ENCODE data around the gene GFRA4.

GFRA4 gene

DNA sequence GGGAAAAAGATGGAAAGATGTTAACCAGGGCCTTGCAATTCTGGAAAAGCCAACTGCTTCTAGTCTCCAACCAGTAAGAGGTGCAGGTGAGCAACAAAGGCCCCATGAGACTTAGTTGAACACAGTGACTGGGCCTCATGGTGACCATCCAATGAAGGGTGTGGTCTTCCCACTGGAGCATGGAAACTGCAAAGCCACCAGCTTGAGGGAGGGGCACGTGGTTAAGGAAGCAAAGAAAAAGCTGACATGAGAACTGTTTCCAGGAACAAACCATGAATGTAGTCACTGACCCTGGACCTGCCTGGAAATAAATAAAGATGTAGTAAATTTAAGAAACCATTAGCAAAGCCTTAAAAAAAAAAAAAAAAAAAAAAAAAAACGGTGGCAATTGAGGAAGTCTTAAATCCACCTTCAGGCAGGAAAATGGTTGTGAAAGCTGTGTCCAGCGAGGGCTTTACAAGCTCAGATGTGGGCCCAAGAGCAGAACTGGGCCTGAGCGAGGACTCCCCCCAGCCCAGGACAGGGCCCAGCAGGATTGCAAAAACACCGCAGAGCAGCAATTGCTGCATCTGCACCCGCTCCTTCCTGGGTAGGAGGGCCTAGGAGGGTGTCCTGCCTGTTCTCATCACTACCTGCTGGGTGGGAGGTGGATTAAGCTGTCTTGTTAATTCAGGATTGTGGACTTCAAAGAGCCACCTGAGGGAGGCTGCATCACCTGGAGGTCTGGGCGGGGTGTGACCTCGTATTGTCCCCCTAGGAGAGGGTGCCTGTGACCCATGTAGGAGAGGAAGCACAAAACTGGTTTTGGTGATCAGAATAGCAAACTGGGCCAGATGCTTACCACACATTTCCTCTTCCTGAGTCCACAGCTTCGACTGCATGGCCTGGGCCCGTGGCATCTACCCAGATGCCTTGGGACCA, 10.3 kb downstream of the GFRA4 start:
- peak in 1 of 3 experiments; percentile 73 for DNase-seq

DNA sequence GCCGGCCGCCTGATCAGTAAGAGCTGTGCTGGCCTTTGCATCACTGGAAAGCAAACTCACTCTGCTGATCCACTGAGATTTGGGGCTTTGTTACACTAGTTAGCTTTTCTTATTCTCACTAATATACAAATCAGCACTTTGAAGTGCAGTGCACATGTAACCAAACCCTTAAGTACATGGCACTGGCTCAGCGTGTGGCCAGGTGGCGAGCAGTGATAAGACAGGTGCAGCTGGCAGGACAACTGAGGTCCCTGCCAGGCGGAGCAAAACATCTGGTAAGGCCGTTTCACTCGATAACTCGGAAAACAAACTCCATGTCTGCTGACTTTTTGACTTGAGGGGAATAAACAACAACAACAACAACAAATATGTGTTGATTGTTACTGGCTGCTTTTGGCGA, 11.0 kb downstream of the GFRA4 start:
- DNase-seq: peak in 2 of 3 experiments; percentile 41 to 84

DNA sequence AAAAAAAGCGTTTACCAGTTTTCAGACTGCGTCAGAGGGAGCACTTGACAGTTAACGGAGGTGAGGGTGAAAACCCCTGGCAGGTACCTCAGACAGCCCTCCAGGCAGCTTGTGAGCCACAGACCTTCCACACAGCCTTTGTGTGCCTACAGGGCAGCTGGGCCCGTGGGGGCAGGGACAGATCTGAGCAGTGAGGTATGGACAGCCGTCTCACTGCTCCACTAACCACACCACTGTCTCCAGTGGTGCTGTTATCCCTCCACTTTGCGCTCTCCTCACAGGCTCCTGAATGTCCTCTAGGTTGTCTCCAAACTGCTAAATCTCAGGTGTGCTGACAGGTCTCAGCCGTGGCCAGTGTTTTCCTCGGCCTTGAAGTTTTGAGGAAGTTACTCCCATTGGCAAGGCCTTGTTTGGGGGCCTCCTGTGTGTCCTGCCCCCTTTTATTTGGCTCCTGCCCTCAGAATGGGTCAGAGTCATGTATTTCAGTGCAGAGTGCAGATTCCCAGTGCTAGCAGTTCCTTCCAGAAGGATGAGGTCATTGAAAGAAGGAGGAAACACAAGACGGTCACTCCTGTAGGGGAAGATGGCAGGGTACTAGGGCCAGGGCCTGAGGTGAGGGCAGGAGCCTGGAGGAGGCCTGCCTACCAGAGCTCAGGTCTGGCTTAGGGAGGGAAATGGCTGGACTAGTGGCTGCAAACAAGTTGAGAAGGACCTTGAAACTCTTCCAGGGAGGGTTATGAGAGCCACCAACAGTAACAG, 11.8 kb downstream of the GFRA4 start:
- DNase-seq: peak in 2 of 3 experiments; percentile 20 to 58

DNA sequence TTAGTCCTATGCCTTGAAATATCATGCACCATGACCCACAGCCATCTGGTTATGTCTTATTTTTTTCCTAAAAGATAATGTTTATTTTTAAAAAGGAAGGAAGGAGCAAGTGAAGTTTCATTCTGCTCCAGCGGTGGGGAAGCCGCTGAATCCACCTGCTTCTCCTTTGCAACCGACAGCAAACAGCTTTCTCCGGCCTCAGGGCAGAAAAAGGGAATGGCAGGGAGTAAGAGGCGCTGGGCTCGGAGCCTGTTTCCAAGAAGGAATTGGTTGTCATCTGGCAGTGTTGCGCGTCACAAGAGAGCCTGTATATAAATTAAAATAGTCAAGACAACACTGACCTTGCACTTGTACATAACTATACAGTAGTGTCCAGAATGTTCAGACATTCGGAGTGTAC, 14.2 kb downstream of the GFRA4 start:
- peak in 2 of 3 experiments; percentile 12 to 65 for DNase-seq

DNA sequence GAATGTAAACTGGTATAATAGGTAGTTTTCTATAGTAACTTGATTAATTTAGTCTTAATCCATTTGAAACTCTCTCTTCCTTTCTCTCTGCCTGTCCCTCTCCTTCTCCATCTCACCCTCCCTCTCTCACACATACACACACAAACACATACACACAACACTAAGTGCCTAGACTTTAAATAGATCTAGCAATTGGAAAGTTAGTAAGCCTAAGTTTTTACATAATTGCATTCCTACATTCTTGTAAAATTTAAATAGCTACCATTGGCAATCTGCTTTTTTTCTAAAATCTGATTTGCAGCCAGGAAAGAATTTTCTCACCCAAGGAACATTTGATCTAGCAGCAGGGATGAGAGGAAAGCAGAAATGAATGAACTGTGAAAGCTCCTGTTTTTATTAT, 15.7 kb downstream of the GFRA4 start:
- no peak for DNase-seq

DNA sequence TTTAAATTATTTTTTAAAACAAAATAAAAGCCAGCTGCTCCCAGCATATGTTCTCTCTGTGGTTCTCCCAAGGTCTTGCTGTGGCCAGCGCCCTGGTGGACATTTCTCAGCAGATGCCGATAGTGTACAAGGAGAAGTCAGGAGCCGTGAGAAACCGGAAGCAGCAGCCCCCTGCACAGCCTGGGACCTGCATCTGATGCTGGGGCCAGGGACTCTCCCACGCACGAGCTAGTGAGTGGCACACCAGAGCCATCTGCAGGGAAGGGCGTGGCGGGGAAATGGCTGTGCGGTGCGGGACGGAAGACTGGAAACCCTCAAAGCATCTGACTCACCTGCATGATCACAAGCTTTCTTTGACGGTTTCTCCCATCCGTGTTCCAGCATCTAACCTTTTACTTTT, 16.5 kb downstream of the GFRA4 start:
- no peak for DNase-seq

DNA sequence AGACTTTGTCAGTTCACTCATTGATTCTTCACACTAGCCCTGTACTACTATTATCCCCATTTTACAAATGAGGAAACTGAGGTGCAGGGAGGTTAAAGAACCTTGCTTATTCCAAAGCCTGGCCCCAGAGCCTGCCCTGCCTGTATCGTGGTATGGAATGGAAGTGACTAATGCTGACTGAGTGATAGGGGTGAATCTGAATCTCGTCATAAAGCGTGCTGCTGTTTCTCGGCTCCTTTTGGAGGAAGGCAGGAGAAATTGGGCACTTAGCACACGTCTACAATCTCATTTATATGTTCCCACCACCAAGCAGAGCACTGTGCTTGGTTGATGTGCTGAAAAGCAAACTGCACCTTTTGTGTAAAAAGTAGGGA, 17.1 kb downstream of the GFRA4 start:
- no peak for DNase-seq

DNA sequence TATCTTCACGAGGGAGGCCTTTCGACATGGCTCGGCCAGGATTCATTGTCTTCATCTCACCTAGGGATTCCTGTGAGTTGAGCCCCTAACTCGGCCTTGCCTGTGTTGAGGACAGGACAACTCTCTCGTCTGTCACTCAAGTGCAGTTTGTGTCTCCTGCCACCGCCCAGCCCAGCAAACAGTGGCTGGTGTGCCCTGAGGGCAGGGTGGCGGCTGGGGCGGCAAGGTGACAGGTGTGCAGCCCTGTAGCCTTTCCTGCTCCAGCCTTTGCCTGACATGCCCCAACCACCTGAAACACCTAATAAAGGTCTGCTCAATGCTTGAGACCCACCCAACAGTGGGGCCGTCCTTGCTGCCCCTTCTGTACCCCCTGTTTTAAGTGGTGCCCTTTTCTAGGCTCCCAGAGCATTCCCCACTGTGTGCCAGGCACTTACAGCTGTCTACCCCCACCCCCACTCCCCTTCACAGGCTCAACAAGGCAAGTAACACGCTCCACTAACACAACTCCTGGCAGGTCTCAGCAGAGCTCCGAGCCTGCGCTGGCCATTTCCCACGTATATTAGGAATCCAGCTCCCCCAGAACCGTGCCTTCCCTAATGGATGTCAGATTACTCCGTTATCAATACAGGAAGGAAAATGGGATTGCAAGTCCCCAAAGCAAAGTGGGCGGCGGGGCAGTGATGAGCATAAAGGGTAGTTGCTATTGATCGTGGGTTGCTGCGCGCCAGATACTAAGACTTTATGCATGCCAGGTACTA, 17.7 kb downstream of the GFRA4 start:
- DNase-seq: peak in 2 of 3 experiments; percentile 42 to 53

DNA sequence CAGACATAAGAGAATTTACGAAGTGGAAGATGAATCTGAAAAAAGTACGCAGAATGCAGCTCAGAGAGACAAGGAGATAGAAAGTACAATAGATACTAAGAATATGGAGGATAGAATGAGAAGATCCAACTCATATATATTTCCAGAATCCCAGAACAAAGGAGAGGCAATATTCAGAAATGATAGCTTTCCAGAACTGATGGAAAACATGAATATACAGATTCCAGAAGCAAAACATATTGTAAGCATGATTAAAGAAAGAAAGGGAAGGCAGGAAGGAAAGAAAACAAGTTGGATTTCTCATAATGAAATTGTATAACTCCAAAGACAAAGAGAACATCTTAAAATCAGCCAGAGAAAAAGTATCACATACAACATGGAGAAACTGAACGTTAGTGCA, 22.9 kb downstream of the GFRA4 start:
- no peak for DNase-seq

DNA sequence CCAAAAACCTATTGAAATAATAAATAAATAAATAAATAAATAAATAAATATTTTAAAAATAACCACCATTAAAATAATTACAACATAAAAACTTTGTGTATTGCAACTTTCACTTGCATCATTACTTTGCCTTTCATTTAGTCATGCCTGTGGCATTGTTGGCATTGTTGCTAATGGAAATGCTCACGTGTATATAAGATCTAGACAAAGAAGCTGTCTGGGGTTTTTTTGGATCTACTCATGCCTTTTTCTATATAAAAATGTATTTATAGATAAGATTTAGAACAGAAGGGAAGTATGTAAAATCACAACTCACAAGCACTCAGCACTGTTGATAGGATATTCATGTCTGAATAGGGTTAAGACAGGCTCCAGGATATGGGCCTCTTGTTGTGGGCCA, 27.9 kb downstream of the GFRA4 start:
- no peak for DNase-seq

DNA sequence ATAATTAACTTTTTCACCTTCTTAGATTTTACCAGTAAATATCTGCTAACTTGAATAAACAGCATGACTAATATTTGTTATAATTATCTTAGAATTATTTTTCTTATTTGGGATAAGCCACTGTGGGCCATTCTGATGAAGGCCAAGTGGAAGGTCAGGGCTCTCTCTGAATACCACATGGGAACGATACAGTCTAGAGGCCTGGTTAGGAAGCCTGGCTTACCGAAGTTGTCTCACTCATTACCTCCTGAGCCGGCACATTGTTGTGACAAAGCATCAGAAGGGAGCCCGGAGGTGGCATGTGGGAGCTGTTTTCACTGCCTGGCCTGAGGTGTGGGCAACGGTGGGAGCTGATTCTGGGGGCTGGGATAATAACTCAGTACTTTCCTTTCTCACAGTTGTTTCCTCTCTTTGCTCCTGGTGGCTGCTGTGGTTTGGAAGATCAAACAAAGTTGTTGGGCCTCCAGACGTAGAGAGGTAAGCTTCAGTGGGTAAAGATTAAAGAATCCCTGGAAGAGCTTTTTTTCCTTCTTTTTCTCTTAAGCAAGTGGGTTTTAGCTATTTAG, 29.2 kb downstream of the GFRA4 start:
- no peak for DNase-seq

DNA sequence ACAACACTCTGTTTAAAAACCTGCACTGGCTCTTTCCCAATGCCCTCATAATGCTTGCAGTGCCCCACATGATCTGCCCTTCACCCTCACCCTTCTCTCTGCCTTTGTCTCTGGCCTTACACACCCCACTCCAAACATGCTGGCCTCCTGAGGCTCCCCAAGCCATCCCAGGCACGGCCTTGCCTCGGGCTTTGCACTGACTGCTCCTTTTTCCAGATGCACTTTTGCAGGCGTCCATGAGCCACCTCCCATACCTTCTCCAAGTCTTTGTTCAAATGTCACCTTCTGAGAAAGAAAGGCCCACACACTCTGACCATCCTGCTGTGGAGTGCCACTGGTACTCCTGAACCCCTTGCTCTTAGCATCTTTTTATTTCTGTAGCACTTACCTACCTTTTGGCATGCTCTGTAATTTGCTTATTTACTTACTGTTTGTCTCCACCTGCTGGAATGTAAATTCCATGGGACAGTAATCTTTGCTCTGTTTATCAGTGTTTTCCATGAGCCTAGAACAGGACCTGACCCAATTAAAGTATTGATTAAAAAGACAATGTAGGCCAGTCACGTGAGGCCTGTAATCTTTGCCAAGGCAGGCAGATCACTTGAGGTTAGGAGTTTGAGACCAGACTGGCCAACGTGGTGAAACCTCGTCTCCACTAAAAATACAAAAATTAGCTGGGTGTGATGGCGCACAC, 30.7 kb downstream of the GFRA4 start:
- DNase-seq: no peak

DNA sequence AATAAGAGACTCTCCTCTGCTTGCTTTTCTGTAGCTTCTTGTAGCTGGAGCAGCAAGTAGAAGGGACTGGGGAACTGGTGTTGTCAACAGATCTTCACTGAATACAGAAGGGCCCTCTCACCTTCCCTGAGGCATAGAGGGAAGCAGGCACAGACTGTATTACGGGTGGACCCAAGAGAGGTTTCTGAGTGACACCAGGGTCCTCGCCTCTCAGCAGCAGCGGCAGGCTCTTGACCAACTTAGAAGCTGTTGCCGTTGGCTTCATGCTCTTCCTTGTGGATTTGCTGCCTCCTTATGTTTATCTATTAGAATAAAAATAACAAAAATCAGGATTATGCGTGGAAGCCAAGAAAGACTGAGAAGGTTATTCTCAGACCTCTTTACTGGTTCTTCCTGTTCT, 31.7 kb downstream of the GFRA4 start:
- no peak for DNase-seq

DNA sequence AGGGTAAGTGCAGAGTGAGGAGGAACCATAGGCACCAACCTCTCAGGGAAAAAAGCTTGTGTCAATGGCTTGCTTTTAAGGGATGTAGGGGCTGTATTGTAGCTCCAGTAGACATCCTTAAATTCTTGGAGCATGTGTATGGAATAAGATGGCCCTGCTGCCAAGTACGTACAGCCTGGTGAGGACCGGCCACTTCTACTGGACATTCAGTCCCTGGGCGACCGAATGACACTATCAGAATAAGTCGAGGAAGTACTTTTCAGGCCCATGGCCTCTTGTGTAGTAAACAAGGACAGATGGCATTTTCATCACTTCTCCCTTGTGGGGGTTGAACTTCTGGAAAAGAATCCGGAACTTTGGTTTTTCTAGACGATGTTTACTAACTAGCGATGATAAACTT, 32.8 kb downstream of the GFRA4 start:
- no peak for DNase-seq

DNA sequence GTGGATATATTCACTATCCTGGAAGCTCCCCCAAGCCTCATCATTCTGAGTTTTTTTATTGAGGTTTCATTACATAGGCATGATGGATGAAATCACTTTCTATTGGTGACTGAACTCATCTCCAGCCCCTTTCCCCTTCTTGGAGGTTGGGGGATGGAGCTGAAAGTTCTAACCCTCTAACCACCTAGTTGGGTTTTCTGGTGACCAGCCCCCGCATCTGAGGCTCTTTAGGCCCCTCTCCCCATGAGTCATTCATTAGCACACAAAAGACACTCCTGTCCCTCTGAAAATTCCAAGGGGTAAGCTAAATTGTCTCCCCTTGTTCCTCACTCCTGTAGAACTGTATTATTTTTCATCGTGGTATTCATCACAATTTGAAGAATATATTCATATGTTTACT, 33.3 kb downstream of the GFRA4 start:
- DNase-seq: no peak

DNA sequence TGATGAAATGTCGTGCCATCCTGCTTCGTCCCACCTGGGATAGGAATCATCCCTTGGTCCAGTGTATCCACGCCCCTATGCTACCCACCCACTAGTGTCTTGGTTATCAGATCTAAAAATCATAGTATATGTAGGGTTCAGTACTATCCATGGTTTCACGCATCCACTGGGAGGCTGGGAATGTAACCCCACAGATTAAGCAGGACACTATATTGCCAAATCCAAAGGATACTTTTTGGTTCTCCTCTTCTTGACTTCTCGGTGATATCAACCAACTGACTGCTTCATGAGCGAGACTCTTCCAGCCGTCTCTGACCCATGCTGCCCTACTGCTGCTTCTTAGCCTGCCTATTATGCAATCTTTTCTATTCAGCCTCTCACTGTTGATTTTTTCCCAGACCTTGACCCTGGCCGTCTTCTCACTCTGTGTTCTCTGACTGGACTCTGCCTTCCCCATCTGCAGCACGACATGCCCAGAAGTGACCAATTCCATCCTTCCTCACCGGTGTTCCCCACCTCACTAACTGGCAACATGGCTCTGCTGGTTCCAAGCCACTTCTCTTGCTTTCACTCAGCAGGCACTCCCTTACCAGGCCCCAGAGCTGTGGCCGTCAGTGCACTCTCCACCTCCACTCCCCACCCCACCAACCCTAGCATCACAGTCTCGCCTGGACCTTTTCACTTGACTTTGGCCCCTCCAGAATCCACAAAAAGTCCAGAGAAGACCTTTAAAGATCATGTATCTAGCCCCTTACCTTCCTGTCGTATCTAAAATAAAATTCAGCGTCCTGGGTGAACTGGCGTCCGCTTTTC, 34.5 kb downstream of the GFRA4 start:
- no peak for DNase-seq

DNA sequence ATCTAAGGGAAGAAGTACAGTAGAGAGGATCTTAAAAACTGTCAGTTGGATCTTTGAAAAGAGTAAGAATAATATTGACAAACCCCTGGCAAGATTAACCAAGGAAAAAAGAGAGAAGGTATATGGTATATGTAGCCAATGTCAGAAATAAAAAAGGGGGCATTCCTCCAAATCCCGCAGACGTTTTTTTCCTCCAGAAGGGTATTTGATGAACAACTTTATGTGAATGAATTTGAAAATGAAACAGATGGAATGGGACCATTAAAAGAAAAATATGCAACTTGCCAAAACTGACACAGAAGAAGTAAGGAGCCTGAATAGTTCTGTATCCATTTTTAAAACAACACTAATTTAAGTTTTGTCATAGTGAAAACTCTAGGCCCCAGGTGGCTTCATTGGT, 35.7 kb downstream of the GFRA4 start:
- DNase-seq: no peak

DNA sequence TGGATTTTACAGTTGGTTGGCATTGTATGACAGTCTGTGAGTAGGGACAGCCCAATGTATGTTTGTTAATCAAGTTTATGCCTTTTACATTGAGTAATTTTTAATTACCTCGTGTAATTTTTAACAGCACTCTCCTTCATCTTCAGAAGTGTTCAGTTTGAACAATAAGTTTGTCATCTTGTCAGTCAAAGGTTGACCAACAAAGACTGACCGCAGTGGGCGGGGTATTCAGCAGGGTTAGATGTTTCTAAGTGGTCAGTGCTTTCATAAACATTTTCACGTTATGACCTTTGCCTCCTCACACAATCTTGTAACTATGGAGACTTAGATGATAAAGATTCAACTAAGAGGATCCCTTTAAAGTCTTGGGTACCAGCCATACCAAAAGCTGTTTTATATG, 40.8 kb downstream of the GFRA4 start:
- DNase-seq: no peak

DNA sequence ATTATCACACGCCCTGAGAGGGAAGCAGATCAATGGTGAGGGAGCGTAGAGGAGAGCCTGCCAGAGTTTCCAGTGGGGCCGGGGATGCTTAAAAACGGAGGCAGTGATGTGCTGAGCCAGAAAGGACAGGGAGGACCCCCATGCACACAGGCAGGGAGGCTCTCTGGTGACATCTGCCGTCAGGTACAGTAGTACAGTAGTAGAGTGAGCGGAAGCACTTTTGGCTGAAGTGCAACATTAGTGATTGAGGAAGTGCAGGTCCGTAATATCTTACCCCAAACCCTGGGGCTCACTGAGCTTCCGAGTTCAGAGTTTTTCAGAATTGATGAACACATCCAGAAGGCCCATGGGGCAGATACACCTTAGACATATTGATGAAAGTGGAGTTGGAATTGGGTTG, 42.1 kb downstream of the GFRA4 start:
- DNase-seq: peak in 1 of 3 experiments; percentile 69

DNA sequence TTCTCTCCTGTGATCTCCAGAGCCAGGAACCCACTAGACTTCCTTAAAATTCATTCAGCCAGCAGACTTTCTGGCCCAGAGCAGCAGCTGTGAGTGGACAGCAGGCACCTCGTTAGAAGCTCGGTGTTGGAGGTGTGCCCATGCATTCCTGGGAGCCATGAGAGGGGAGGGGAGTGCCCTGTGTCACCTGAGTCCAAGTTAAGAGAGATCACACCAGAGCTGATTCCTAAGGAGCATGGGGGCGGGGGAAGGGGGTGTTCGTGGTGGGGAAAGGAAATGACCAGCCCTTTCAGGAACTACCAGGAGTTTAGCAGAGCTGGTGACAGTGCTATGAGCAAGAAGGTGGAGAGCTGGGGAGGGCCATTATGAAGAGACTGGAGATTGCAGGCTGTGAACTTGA, 46.9 kb downstream of the GFRA4 start:
- DNase-seq: peak in 1 of 3 experiments; percentile 27

DNA sequence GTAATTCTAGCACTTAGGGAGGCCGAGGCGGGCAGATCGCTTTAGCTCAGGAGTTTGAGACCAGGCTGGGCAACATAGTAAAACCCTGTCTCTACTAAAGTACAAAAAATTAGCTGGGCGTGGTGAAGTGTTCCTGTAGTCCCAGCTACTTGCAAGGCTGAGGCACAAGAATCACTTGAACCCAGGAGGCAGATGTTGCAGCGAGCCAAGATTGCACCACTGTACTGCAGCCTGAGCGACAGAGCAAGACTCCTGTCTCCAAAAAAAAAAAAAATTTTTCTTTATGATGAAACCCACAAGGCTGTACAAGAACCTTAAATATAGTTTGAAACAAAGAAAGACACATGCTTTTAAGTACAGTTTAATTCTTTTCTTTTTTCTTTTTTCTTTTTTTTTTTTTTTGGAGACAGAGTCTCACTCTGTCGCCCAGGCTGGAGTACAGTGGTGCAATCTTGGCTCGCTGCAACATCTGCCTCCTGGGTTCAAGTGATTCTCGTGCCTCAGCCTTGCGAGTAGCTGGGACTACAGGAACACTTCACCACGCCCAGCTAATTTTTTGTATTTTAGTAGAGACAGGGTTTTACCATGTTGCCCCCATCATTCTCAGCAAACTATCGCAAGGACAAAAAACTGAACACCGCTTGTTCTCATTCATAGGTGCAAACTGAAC, 47.9 kb downstream of the GFRA4 start:
- DNase-seq: peak in 1 of 3 experiments; percentile 26
